Caco-2 (cell line): Measurements from ENCODE around the gene LSM3. TPM values are rescaled to one million over a fixed set of nuclear protein-coding genes. Genes with fewer than 3 reads are reported as not detected.
A peak's percentile ranks its signal among the peaks of the same experiment; 100 is the strongest.

Source experiments
- BruUV-seq: library from RNA; stranded (reverse); fragments of 400-500 nt; replicated peaks from 2 replicates; lab custom pipeline; 2021; lab: Mats Ljungman, UMichigan
- CTCF ChIA-PET: fragments of 300-600 bp; sonication (Branson Sonifier 250); formaldehyde crosslinking; loops from one replicate; lab custom pipeline; 2022; ENCODE audit warnings: antibody characterized with exemption; lab: Charles Lee
- POLR2A ChIA-PET: fragments of 300-600 bp; sonication (Branson Sonifier 250); formaldehyde crosslinking; loops from one replicate; lab custom pipeline; 2022; ENCODE audit warnings: antibody characterized with exemption; lab: Charles Lee
- DNase-seq, 2 experiments: peaks; one replicate each; pipeline versions ENCODE4 v3.0.0 to v3.0.0-alpha.2; 2020 to 2022
- H3K27me3 ChIP-seq: replicated peaks from 2 replicates; pipeline ENCODE4 v1.6.0; 2011; ENCODE audit warnings: low read length; ENCODE audit not compliant: control insufficient read depth, insufficient read depth
- H3K36me3 ChIP-seq: 2 replicates; pipeline ENCODE4 v1.5.1; 2011; ENCODE audit warnings: low read length; ENCODE audit not compliant: control insufficient read depth, insufficient read depth
- H3K4me1 ChIP-seq: fragments of 250-450 bp; sonication (Bioruptor Pico); 2 replicates; pipeline ENCODE4 v1.5.1; 2020; ENCODE audit warnings: mild to moderate bottlenecking
- H3K4me3 ChIP-seq: 2 replicates; pipeline ENCODE4 v1.5.1; 2011; ENCODE audit warnings: low read depth, mild to moderate bottlenecking, control low read depth, low read length
- H3K9me3 ChIP-seq: fragments of 250-450 bp; sonication (Bioruptor Pico); 2 replicates; pipeline ENCODE4 v1.5.1; 2020; ENCODE audit warnings: mild to moderate bottlenecking, moderate library complexity
- H3K27ac Mint-ChIP-seq: one replicate; pipeline ENCODE4 v1.8.0; 2022; ENCODE audit warnings: mixed read lengths; ENCODE audit not compliant: unreplicated experiment
- H3K27me3 Mint-ChIP-seq: one replicate; pipeline ENCODE4 v1.8.0; 2022; ENCODE audit warnings: mixed read lengths; ENCODE audit not compliant: insufficient read depth, unreplicated experiment
- H3K36me3 Mint-ChIP-seq: one replicate; pipeline ENCODE4 v1.8.0; 2022; ENCODE audit warnings: mild to moderate bottlenecking, mixed read lengths; ENCODE audit not compliant: insufficient read depth, unreplicated experiment
- H3K4me1 Mint-ChIP-seq: one replicate; pipeline ENCODE4 v1.8.0; 2022; ENCODE audit warnings: low read depth, mixed read lengths; ENCODE audit not compliant: unreplicated experiment
- H3K4me3 Mint-ChIP-seq: one replicate; pipeline ENCODE4 v1.8.0; 2022; ENCODE audit warnings: mild to moderate bottlenecking, moderate library complexity, mixed read lengths; ENCODE audit not compliant: unreplicated experiment
- H3K9me3 Mint-ChIP-seq: one replicate; pipeline ENCODE4 v1.8.0; 2022; ENCODE audit warnings: mixed read lengths; ENCODE audit not compliant: unreplicated experiment
- intact Hi-C: fragments of 100-400 bp; cut with micrococcal nuclease; formaldehyde crosslinking; loops from one replicate; pipeline ENCODE4 v1.10.0; 2022; ENCODE audit not compliant: unreplicated experiment
- total RNA-seq: library from RNA; stranded (reverse); gene quantifications from 2 replicates; pipeline ENCODE4 v1.2.3, GENCODE V29; 2022
- TF ChIP-seq, protein P1 (sequence below), 2 experiments: fragments of 200-600 bp in 1 of 2; IDR thresholded peaks; 1 replicate in 1 of 2; 2 replicates in 1 of 2; pipeline versions ENCODE4 v1.5.1 to v1.8.0; 2011 to 2022; ENCODE audit warnings: antibody characterized with exemption in 1 of 2, control low read depth in 1 of 2, inconsistent platforms in 1 of 2, low read depth in 1 of 2, low read length in 1 of 2, mild to moderate bottlenecking in 1 of 2, moderate library complexity in 1 of 2; ENCODE audit not compliant: insufficient read depth in 1 of 2, severe bottlenecking in 1 of 2, unreplicated experiment in 1 of 2

LSM3 gene
- total RNA-seq, 1 experiment from 2014 or later, result 20.5 TPM

DNA sequence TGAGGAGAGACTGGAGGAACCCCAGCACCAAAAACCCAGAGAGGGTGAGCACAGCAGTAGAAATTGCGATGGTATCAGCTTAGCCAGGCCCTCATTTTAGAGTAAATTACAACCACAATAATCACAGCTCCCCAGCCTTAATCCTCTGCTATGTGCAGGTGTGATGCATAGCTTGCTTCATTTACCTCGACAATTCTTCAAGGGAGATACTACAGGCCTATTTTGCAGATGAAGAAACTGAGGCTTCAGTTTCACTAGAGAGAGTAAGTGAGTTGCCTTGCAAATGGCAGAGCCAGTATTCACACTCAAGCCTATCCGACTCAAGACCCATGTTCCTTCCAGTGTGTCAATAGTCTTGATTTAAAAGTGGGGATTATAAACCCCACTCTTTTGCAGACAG is 33.4 kb downstream of the LSM3 start:
- Mint-ChIP-seq H3K4me3 (no peak overlapping the region), H3K36me3 (no peaks in the 10 kb centered on the region), H3K9me3 (no peaks in the 10 kb centered on the region), H3K27ac (peak overlapping the region; percentile 10), H3K27me3 (no peaks in the 10 kb centered on the region), H3K4me1 (peaks cover 58% of the 10 kb centered on the region)
- BruUV-seq, result no TSS peak
- no peaks in the 10 kb centered on the region for H3K36me3 ChIP-seq
- TF ChIP-seq, protein P1, sequence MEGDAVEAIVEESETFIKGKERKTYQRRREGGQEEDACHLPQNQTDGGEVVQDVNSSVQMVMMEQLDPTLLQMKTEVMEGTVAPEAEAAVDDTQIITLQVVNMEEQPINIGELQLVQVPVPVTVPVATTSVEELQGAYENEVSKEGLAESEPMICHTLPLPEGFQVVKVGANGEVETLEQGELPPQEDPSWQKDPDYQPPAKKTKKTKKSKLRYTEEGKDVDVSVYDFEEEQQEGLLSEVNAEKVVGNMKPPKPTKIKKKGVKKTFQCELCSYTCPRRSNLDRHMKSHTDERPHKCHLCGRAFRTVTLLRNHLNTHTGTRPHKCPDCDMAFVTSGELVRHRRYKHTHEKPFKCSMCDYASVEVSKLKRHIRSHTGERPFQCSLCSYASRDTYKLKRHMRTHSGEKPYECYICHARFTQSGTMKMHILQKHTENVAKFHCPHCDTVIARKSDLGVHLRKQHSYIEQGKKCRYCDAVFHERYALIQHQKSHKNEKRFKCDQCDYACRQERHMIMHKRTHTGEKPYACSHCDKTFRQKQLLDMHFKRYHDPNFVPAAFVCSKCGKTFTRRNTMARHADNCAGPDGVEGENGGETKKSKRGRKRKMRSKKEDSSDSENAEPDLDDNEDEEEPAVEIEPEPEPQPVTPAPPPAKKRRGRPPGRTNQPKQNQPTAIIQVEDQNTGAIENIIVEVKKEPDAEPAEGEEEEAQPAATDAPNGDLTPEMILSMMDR (IDR thresholded peaks at IDR 0.05; ENCODE audit: insufficient read depth in 1 of 2, low read depth in 1 of 2, low read length in 1 of 2, severe bottlenecking in 1 of 2, unreplicated experiment in 1 of 2), result no peak
- no peak for DNase-seq
- no peak overlapping the region for H3K4me3 ChIP-seq
- no peaks in the 10 kb centered on the region for H3K9me3 ChIP-seq
- intact Hi-C loops, result no loop called here
- peaks cover 69% of the 10 kb centered on the region for H3K4me1 ChIP-seq
- H3K27me3 ChIP-seq, result no peaks in the 10 kb centered on the region
- ChIA-PET POLR2A (interaction anchor here (1.5 kb wide), 1 partner anchor 33 kb away, joined by 4 read pairs; the partner anchor contains the start of genes LSM3 and XPC), CTCF (interaction anchor here (3.8 kb wide), 1 partner anchor 8 kb away, joined by 22 read pairs; no protein-coding TSS in a partner anchor)

DNA sequence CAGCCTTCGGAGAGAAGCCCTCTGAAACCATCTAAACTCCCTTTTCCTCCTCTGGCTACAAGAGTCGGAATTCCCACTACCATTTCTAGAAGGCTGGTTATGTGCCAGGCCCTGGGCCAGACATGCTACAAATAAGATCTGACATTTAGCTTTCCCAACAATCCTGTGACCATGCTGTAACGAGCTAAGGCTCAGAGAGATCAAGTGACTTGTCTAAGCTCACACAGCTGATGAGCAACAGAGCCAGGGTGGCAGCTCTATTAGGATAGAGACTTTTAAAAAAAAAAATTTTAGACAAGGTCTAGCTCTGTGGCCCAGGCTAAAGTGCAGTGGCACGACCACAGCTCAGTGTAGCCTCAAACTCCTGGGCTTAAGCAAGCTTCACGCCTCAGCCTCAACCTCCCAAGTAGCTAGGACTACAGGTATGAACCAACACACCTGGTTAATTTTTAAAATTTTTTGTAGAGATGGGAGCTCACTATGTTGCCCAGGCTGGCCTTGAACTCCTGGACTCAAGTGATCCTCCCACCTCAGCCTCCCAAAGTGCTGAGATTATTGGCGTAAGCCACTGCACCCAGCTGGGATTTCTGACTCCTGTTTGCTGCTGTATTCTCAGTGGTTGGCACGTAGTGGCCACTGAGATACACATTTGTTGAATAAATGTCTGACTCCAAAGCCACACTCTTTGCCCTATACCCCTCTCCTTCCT is 34.6 kb downstream of the LSM3 start:
- Mint-ChIP-seq H3K27me3 (no peaks in the 10 kb centered on the region), H3K9me3 (no peaks in the 10 kb centered on the region), H3K36me3 (no peaks in the 10 kb centered on the region), H3K4me1 (peaks cover 48% of the 10 kb centered on the region), H3K27ac (no peak overlapping the region), H3K4me3 (no peak overlapping the region)
- Histone ChIP-seq H3K27me3 (no peaks in the 10 kb centered on the region), H3K36me3 (no peaks in the 10 kb centered on the region), H3K4me1 (peaks cover 57% of the 10 kb centered on the region), H3K4me3 (no peak overlapping the region), H3K9me3 (no peaks in the 10 kb centered on the region)
- TF ChIP-seq, protein P1 (IDR thresholded peaks at IDR 0.05; ENCODE audit: insufficient read depth in 1 of 2, low read depth in 1 of 2, low read length in 1 of 2, severe bottlenecking in 1 of 2, unreplicated experiment in 1 of 2), result no peak
- no peak for DNase-seq
- intact Hi-C loops, result no loop called here
- BruUV-seq, result no TSS peak
- CTCF ChIA-PET, result interaction anchor here (3.8 kb wide), 1 partner anchor 10 kb away, joined by 22 read pairs; no protein-coding TSS in a partner anchor
- POLR2A ChIA-PET, result interaction anchor here (0.6 to 1.5 kb wide), 2 partner anchors 15 to 35 kb away, joined by 4 read pairs; partner anchors contain the start of genes LSM3 and XPC

DNA sequence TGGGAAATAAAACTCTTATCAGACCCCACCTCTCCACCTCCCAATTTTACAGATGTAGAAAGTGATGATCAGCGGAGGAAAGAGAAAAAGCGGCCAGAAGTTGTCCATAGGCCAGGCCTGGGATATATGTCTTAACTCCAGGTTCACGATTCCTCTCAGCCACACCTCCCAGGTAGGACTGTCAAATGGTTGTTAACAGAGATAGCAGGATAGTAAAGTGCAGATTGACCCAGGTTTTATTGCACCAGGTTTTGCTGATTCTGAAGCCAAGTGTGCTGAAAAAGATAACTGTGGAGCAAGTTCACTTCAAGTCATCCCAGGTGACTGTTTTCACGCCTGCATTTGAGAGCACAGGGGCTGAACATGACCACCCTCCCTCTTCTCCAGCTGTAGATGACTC is 36.1 kb downstream of the LSM3 start:
- TF ChIP-seq, protein P1 (IDR thresholded peaks at IDR 0.05; ENCODE audit: insufficient read depth in 1 of 2, low read depth in 1 of 2, low read length in 1 of 2, severe bottlenecking in 1 of 2, unreplicated experiment in 1 of 2), result no peak
- H3K4me1 ChIP-seq, result peaks cover 42% of the 10 kb centered on the region
- no peak overlapping the region for H3K4me3 ChIP-seq
- intact Hi-C loops, result no loop called here
- peaks cover 2% of the 10 kb centered on the region for H3K9me3 Mint-ChIP-seq
- no peaks in the 10 kb centered on the region for H3K36me3 ChIP-seq
- no peak overlapping the region for H3K4me3 Mint-ChIP-seq
- H3K27ac Mint-ChIP-seq, result no peak overlapping the region
- CTCF ChIA-PET, result interaction anchor here (0.5 kb wide), 1 partner anchor 735 kb away, joined by 3 read pairs; the partner anchor contains the start of gene HDAC11
- POLR2A ChIA-PET, result no interaction called here
- no peaks in the 10 kb centered on the region for H3K36me3 Mint-ChIP-seq
- H3K27me3 Mint-ChIP-seq, result no peaks in the 10 kb centered on the region
- no TSS peak for BruUV-seq
- H3K27me3 ChIP-seq, result no peaks in the 10 kb centered on the region
- H3K9me3 ChIP-seq, result no peaks in the 10 kb centered on the region
- peaks cover 33% of the 10 kb centered on the region for H3K4me1 Mint-ChIP-seq
- no peak for DNase-seq
